SK-N-SH (cell line): Measurements from ENCODE around the gene GRK3. TPM values are rescaled to one million over a fixed set of nuclear protein-coding genes. Genes with fewer than 3 reads are reported as not detected.

Source experiments
- CTCF ChIA-PET: fragments of 300-600, 350-600 bp; formaldehyde crosslinking; extraction: SDS; loops from one replicate; lab custom pipeline; 2021; lab: Yijun Ruan, JAX
- POLR2A ChIA-PET: fragments of 350-600 bp; sonication (Branson Sonifier 250); formaldehyde crosslinking; extraction: SDS; loops from one replicate; lab custom pipeline; 2020; ENCODE audit warnings: antibody characterized with exemption, inconsistent platforms; lab: Yijun Ruan, JAX
- DNase-seq: peaks from one replicate; pipeline ENCODE4 v3.0.0; 2012
- H2AFZ ChIP-seq: fragments of 200-600 bp; sonication (generic); 2 replicates; pipeline ENCODE4 v1.8.1; 2016; ENCODE audit warnings: antibody characterized with exemption, mild to moderate bottlenecking, low read depth
- H3F3A ChIP-seq: fragments of 200-600 bp; sonication (generic); replicated peaks from 2 replicates; pipeline ENCODE3; 2016; ENCODE audit warnings: antibody characterized with exemption, mild to moderate bottlenecking; ENCODE audit not compliant: insufficient read depth
- H3K27ac ChIP-seq, 2 experiments: fragments of 200-500 bp in 1 of 2; fragments of 200-600 bp in 1 of 2; sonication (Bioruptor generic) in 1 of 2; sonication (generic), shearing (Covaris generic) in 1 of 2; 2 replicates each; pipeline versions ENCODE4 v1.5.1 to v1.6.1; 2014 to 2016; ENCODE audit warnings: low read depth in 2 of 2, inconsistent platforms in 1 of 2, low read length in 1 of 2, mild to moderate bottlenecking in 1 of 2, mixed read lengths in 1 of 2
- H3K27me3 ChIP-seq: fragments of 200-600 bp; sonication (generic), shearing (Covaris generic); 2 replicates; pipeline ENCODE4 v1.6.1; 2016; ENCODE audit warnings: mixed run types; ENCODE audit not compliant: insufficient read depth
- H3K36me3 ChIP-seq, 2 experiments: fragments of 200-500 bp in 1 of 2; fragments of 200-600 bp in 1 of 2; sonication (Bioruptor generic) in 1 of 2; sonication (generic) in 1 of 2; replicated peaks in 1 of 2; 2 replicates each; pipeline versions ENCODE3 to v1.5.1; 2014 to 2016; ENCODE audit warnings: low read length in 1 of 2, mild to moderate bottlenecking in 1 of 2; ENCODE audit not compliant: insufficient read depth in 2 of 2, control insufficient read depth in 1 of 2
- H3K4me1 ChIP-seq, 2 experiments: fragments of 200-500 bp in 1 of 2; fragments of 200-600 bp in 1 of 2; sonication (Bioruptor generic) in 1 of 2; sonication (generic), shearing (Covaris generic) in 1 of 2; 2 replicates each; pipeline versions ENCODE4 v1.5.1 to v1.6.1; 2014 to 2016; ENCODE audit warnings: low read depth in 1 of 2, low read length in 1 of 2, mixed run types in 1 of 2; ENCODE audit not compliant: insufficient read depth in 2 of 2, control insufficient read depth in 1 of 2
- H3K4me2 ChIP-seq: fragments of 200-600 bp; sonication (generic), shearing (Covaris generic); 2 replicates; pipeline ENCODE4 v1.6.1; 2017; ENCODE audit warnings: mixed run types
- H3K4me3 ChIP-seq, 2 experiments: fragments of 200-500 bp in 1 of 2; fragments of 200-600 bp in 1 of 2; sonication (Bioruptor generic) in 1 of 2; sonication (generic), shearing (Covaris generic) in 1 of 2; 2 replicates each; pipeline versions ENCODE4 v1.5.1 to v1.8.1; 2014 to 2016; ENCODE audit warnings: low read depth in 2 of 2, inconsistent platforms in 1 of 2, low read length in 1 of 2, mild to moderate bottlenecking in 1 of 2, mixed read lengths in 1 of 2, moderate library complexity in 1 of 2
- H3K79me2 ChIP-seq: fragments of 200-600 bp; sonication (generic); 2 replicates; pipeline ENCODE4 v1.8.1; 2017; ENCODE audit warnings: mild to moderate bottlenecking; ENCODE audit not compliant: insufficient read depth
- H3K9ac ChIP-seq: fragments of 200-600 bp; sonication (generic); 2 replicates; pipeline ENCODE4 v1.6.1; 2017; ENCODE audit warnings: mixed run types
- H3K9me2 ChIP-seq: fragments of 200-600 bp; sonication (generic); 2 replicates; pipeline ENCODE4 v1.6.1; 2017; ENCODE audit warnings: mixed run types
- H3K9me3 ChIP-seq: fragments of 200-600 bp; sonication (generic); 2 replicates; pipeline ENCODE4 v1.6.1; 2017; ENCODE audit warnings: mixed run types, mild to moderate bottlenecking, moderate library complexity
- H4K20me1 ChIP-seq: fragments of 200-600 bp; sonication (generic); 2 replicates; pipeline ENCODE4 v1.6.1; 2017; ENCODE audit warnings: mild to moderate bottlenecking, mixed run types; ENCODE audit not compliant: insufficient read depth
- CTCF ChIP-seq: fragments of 200-600 bp; sonication (generic); IDR thresholded peaks from 2 replicates; pipeline ENCODE4 v1.6.1; 2017; ENCODE audit warnings: antibody characterized with exemption, mild to moderate bottlenecking, moderate library complexity
- ELF1 ChIP-seq: IDR thresholded peaks from 2 replicates; pipeline ENCODE4 v1.4.0; 2012
- EP300 ChIP-seq, 2 experiments: IDR thresholded peaks; 2 replicates each; pipeline versions ENCODE4 v1.4.0 to v1.6.1; 2012; ENCODE audit warnings: borderline replicate concordance in 1 of 2, low read depth in 1 of 2, low read length in 1 of 2
- FOSL2 ChIP-seq: IDR thresholded peaks from 2 replicates; pipeline ENCODE4 v1.4.0; 2012; ENCODE audit warnings: low read depth, mild to moderate bottlenecking, moderate library complexity, borderline replicate concordance
- FOXJ3 ChIP-seq: sonication (generic); formaldehyde crosslinking; IDR thresholded peaks from 2 replicates; pipeline ENCODE4 v1.5.1; 2020; ENCODE audit warnings: mild to moderate bottlenecking, missing genetic modification reagents
- FOXM1 ChIP-seq: IDR thresholded peaks from 2 replicates; pipeline ENCODE4 v1.4.0; 2012; ENCODE audit warnings: low read depth, mild to moderate bottlenecking
- GABPA ChIP-seq: IDR thresholded peaks from 2 replicates; pipeline ENCODE4 v1.4.0; 2012; ENCODE audit warnings: low read depth, mild to moderate bottlenecking
- IRF3 ChIP-seq: fragments of 150-350 bp; IDR thresholded peaks from 2 replicates; pipeline ENCODE4 v1.6.1; 2016; ENCODE audit warnings: mild to moderate bottlenecking, low read depth, low read length
- JUND ChIP-seq: IDR thresholded peaks from 2 replicates; pipeline ENCODE4 v1.4.0; 2012
- MEF2A ChIP-seq: IDR thresholded peaks from 2 replicates; pipeline ENCODE4 v1.4.0; 2012; ENCODE audit warnings: low read depth, borderline replicate concordance
- MXI1 ChIP-seq: IDR thresholded peaks from 2 replicates; pipeline ENCODE4 v1.6.1; 2012; ENCODE audit warnings: mild to moderate bottlenecking, low read depth, low read length, improper control_type of control experiment
- NFIC ChIP-seq: IDR thresholded peaks from 2 replicates; pipeline ENCODE4 v1.4.0; 2012; ENCODE audit warnings: borderline replicate concordance
- NRF1 ChIP-seq: IDR thresholded peaks from 2 replicates; pipeline ENCODE4 v1.6.1; 2012; ENCODE audit warnings: low read depth, mild to moderate bottlenecking, low read length
- POLR2AphosphoS5 ChIP-seq: IDR thresholded peaks from 2 replicates; pipeline ENCODE4 v1.6.1; 2012; ENCODE audit warnings: low read depth, low read length
- RCOR1 ChIP-seq: fragments of 150-350 bp; IDR thresholded peaks from 2 replicates; pipeline ENCODE4 v1.6.1; 2017; ENCODE audit warnings: antibody characterized with exemption, low read length
- REST ChIP-seq: IDR thresholded peaks from 2 replicates; pipeline ENCODE4 v1.6.1; 2012; ENCODE audit warnings: mild to moderate bottlenecking, low read depth, low read length, moderate library complexity
- RXRA ChIP-seq: IDR thresholded peaks from 2 replicates; pipeline ENCODE4 v1.4.0; 2012; ENCODE audit warnings: low read depth, mild to moderate bottlenecking, borderline replicate concordance
- SMC3 ChIP-seq: IDR thresholded peaks from 2 replicates; pipeline ENCODE4 v1.6.1; 2012; ENCODE audit warnings: low read depth, low read length, improper control_type of control experiment
- TAF1 ChIP-seq: IDR thresholded peaks from 2 replicates; pipeline ENCODE4 v1.6.1; 2012; ENCODE audit warnings: low read depth, mild to moderate bottlenecking, low read length, moderate library complexity, borderline replicate concordance
- TCF12 ChIP-seq: IDR thresholded peaks from 2 replicates; pipeline ENCODE4 v1.4.0; 2012
- USF1 ChIP-seq: IDR thresholded peaks from 2 replicates; pipeline ENCODE4 v1.4.0; 2012; ENCODE audit warnings: low read depth, borderline replicate concordance
- USF2 ChIP-seq: fragments of 150-350 bp; IDR thresholded peaks from 2 replicates; pipeline ENCODE4 v1.6.1; 2017; ENCODE audit warnings: antibody characterized with exemption, low read length, low read depth, borderline replicate concordance
- WGBS: methylation state at CpG from one replicate; pipeline ENCODE4 v1.1.6; 2017; ENCODE audit warnings: low lambda C conversion rate; 5-methylcytosine and 5-hydroxymethylcytosine counted together
- polyA plus RNA-seq, 3 experiments: library from polyadenylated mRNA; depleted of rRNA; stranded (reverse); fragments of >200 nt; gene quantifications; 2 replicates each; pipeline ENCODE4 v1.2.3, GENCODE V29; 2012

GRK3 gene
- polyA plus RNA-seq, 1 of the 3 experiments (the other 2 are of a cell fraction), result 1.3 TPM

- no peak for TF ChIP-seq REST
- peak; percentile 79 for TF ChIP-seq FOXJ3 (CRISPR knock-in tag)
- TF ChIP-seq EP300 (IDR thresholded peaks at IDR 0.05; ENCODE audit: borderline replicate concordance in 1 of 2, low read depth in 1 of 2, low read length in 1 of 2), result peak; percentile 19 to 98; a peak in 3 of 4 replicates
- TF ChIP-seq FOXM1, result no peak
- TF ChIP-seq SMC3, result 0 out of 2 replicates have a peak, but pooled peaks have one; percentile 5
Observed at GRCh38 chr22:25746012-25746373, 181.5 kb downstream of the GRK3 start (continued).

GRCh38 chr22:25747245-25747944 is 182.9 kb downstream of the GRK3 start:
- no peaks in the 10 kb centered on the region for H3K27me3 ChIP-seq
- CTCF ChIA-PET, result interaction anchor here (0.7 to 4.7 kb wide), 3 partner anchors 26 to 203 kb away, joined by 3 to 20 read pairs (median 3); no protein-coding TSS in a partner anchor
- H4K20me1 ChIP-seq, result no peaks in the 10 kb centered on the region
- H3K27ac ChIP-seq, result peak overlapping the region; percentile 87 to 97
- H3K4me1 ChIP-seq, result peaks cover 12 to 46% of the 10 kb centered on the region in 2 experiments; a peak in 3 of 4 replicates
- no peaks in the 10 kb centered on the region for H3K36me3 ChIP-seq
- no peaks in the 10 kb centered on the region for H3K9me3 ChIP-seq
- peak overlapping the region in 1 of 2 experiments; percentile 28; a peak in 2 of 4 replicates for H3K4me3 ChIP-seq
- H3K9me2 ChIP-seq, result no peaks in the 10 kb centered on the region
- H3F3A ChIP-seq, result peaks cover 14% of the 10 kb centered on the region
- no peaks in the 10 kb centered on the region for H3K79me2 ChIP-seq
- POLR2A ChIA-PET, result interaction anchor here (0.6 to 1.1 kb wide), 2 partner anchors 9 to 198 kb away, joined by 3 read pairs; no protein-coding TSS in a partner anchor
- peak; percentile 85 for DNase-seq
- H3K4me2 ChIP-seq, result peak overlapping the region; percentile 61
- 3% methylated on average over 7 of the region's 8 CpGs for WGBS
- H3K9ac ChIP-seq, result peak overlapping the region; percentile 57; the same call in 1 of the 2 replicates
- peak overlapping the region; percentile 80 for H2AFZ ChIP-seq
- no peak for TF ChIP-seq FOXJ3 (CRISPR knock-in tag)
- TF ChIP-seq MXI1, result no peak
- no peak for TF ChIP-seq MEF2A
- peak; percentile 69 for TF ChIP-seq TCF12
- no peak for TF ChIP-seq SMC3
- TF ChIP-seq JUND, result peak; percentile 80
- TF ChIP-seq EP300 (IDR thresholded peaks at IDR 0.05; ENCODE audit: borderline replicate concordance in 1 of 2, low read depth in 1 of 2, low read length in 1 of 2), result peak; percentile 55 to 66; a peak in 2 of 4 replicates
- TF ChIP-seq RXRA, result peak; percentile 17; the same call in 1 of the 2 replicates
- no peak for TF ChIP-seq CTCF
- TF ChIP-seq ELF1, result no peak
- peak; percentile 90 for TF ChIP-seq NFIC
- no peak for TF ChIP-seq IRF3
- TF ChIP-seq GABPA, result no peak; the same call in 1 of the 2 replicates
- no peak for TF ChIP-seq TAF1
- peak; percentile 77 for TF ChIP-seq FOSL2
- TF ChIP-seq USF2, result no peak
- TF ChIP-seq NRF1, result no peak
- TF ChIP-seq USF1, result no peak
- 0 out of 2 replicates have a peak, but pooled peaks have one; percentile 23 for TF ChIP-seq POLR2AphosphoS5
- peak; percentile 59; the same call in 1 of the 2 replicates for TF ChIP-seq RCOR1
